HEK293 (cell line): Measurements from ENCODE around the gene USF3.

Source experiments
- MYNN ChIP-seq: fragments of 450-650 bp; formaldehyde crosslinking; IDR thresholded peaks from 2 replicates; pipeline ENCODE4 v1.5.1; 2016; ENCODE audit warnings: missing biosample characterization, missing genetic modification characterization, borderline replicate concordance
- ZNF501 ChIP-seq: fragments of 450-650 bp; formaldehyde crosslinking; IDR thresholded peaks from 2 replicates; pipeline ENCODE4 v1.5.1; 2016; ENCODE audit warnings: missing biosample characterization, missing genetic modification characterization
- ZNF560 ChIP-seq: fragments of 450-650 bp; formaldehyde crosslinking; IDR thresholded peaks from 2 replicates; pipeline ENCODE4 v1.5.1; 2017; ENCODE audit warnings: missing biosample characterization, missing genetic modification characterization, borderline replicate concordance
- TF ChIP-seq, protein P1 (sequence below): fragments of 450-650 bp; formaldehyde crosslinking; IDR thresholded peaks from 2 replicates; pipeline ENCODE4 v1.5.1; 2016; ENCODE audit warnings: missing biosample characterization, missing genetic modification characterization
- TF ChIP-seq, protein P2 (sequence below): fragments of 450-650 bp; formaldehyde crosslinking; IDR thresholded peaks from 2 replicates; pipeline ENCODE4 v1.5.1; 2016; ENCODE audit warnings: missing biosample characterization, missing genetic modification characterization, low read depth
- TF ChIP-seq, protein P3 (sequence below): fragments of 450-650 bp; formaldehyde crosslinking; IDR thresholded peaks from 2 replicates; pipeline ENCODE4 v1.5.1; 2016; ENCODE audit warnings: missing biosample characterization, missing genetic modification characterization
- TF ChIP-seq, protein P4 (sequence below): fragments of 450-650 bp; formaldehyde crosslinking; IDR thresholded peaks from 2 replicates; pipeline ENCODE4 v1.5.1; 2016; ENCODE audit warnings: missing biosample characterization, missing genetic modification characterization
- TF ChIP-seq, protein P5 (sequence below): fragments of 450-650 bp; formaldehyde crosslinking; IDR thresholded peaks from 2 replicates; pipeline ENCODE4 v1.5.1; 2016; ENCODE audit warnings: missing biosample characterization, missing genetic modification characterization, low read depth
- TF ChIP-seq, protein P6 (sequence below): fragments of 450-650 bp; formaldehyde crosslinking; IDR thresholded peaks from 2 replicates; pipeline ENCODE4 v1.5.1; 2017; ENCODE audit warnings: missing biosample characterization, mild to moderate bottlenecking, missing genetic modification characterization, moderate library complexity

DNA sequence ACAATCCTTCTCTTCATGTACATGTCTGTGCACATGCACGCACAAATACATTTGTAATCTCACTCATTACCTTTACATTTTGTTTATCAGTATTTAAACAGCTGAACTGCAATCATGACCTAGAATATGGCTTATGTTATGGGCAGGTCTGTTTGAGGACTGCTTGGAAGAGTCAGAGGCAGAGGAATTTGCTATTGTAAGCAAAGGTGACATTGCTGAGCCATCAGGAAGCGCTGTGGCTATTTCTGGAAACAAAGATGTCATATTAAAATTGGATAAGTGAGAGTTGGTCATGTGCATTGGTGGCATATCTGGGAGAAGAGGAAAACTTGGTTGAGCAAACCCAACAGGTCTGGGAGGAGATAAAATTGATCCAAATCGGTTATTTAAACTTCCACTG lies 41.6 kb downstream of the USF3 start:
- TF ChIP-seq, protein P1, sequence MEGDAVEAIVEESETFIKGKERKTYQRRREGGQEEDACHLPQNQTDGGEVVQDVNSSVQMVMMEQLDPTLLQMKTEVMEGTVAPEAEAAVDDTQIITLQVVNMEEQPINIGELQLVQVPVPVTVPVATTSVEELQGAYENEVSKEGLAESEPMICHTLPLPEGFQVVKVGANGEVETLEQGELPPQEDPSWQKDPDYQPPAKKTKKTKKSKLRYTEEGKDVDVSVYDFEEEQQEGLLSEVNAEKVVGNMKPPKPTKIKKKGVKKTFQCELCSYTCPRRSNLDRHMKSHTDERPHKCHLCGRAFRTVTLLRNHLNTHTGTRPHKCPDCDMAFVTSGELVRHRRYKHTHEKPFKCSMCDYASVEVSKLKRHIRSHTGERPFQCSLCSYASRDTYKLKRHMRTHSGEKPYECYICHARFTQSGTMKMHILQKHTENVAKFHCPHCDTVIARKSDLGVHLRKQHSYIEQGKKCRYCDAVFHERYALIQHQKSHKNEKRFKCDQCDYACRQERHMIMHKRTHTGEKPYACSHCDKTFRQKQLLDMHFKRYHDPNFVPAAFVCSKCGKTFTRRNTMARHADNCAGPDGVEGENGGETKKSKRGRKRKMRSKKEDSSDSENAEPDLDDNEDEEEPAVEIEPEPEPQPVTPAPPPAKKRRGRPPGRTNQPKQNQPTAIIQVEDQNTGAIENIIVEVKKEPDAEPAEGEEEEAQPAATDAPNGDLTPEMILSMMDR (tag by site-specific recombination), result no peak
- TF ChIP-seq, protein P2, sequence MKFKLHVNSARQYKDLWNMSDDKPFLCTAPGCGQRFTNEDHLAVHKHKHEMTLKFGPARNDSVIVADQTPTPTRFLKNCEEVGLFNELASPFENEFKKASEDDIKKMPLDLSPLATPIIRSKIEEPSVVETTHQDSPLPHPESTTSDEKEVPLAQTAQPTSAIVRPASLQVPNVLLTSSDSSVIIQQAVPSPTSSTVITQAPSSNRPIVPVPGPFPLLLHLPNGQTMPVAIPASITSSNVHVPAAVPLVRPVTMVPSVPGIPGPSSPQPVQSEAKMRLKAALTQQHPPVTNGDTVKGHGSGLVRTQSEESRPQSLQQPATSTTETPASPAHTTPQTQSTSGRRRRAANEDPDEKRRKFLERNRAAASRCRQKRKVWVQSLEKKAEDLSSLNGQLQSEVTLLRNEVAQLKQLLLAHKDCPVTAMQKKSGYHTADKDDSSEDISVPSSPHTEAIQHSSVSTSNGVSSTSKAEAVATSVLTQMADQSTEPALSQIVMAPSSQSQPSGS, result no peak
- TF ChIP-seq, protein P3, sequence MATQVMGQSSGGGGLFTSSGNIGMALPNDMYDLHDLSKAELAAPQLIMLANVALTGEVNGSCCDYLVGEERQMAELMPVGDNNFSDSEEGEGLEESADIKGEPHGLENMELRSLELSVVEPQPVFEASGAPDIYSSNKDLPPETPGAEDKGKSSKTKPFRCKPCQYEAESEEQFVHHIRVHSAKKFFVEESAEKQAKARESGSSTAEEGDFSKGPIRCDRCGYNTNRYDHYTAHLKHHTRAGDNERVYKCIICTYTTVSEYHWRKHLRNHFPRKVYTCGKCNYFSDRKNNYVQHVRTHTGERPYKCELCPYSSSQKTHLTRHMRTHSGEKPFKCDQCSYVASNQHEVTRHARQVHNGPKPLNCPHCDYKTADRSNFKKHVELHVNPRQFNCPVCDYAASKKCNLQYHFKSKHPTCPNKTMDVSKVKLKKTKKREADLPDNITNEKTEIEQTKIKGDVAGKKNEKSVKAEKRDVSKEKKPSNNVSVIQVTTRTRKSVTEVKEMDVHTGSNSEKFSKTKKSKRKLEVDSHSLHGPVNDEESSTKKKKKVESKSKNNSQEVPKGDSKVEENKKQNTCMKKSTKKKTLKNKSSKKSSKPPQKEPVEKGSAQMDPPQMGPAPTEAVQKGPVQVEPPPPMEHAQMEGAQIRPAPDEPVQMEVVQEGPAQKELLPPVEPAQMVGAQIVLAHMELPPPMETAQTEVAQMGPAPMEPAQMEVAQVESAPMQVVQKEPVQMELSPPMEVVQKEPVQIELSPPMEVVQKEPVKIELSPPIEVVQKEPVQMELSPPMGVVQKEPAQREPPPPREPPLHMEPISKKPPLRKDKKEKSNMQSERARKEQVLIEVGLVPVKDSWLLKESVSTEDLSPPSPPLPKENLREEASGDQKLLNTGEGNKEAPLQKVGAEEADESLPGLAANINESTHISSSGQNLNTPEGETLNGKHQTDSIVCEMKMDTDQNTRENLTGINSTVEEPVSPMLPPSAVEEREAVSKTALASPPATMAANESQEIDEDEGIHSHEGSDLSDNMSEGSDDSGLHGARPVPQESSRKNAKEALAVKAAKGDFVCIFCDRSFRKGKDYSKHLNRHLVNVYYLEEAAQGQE (tag by site-specific recombination), result no peak
- TF ChIP-seq, protein P4, sequence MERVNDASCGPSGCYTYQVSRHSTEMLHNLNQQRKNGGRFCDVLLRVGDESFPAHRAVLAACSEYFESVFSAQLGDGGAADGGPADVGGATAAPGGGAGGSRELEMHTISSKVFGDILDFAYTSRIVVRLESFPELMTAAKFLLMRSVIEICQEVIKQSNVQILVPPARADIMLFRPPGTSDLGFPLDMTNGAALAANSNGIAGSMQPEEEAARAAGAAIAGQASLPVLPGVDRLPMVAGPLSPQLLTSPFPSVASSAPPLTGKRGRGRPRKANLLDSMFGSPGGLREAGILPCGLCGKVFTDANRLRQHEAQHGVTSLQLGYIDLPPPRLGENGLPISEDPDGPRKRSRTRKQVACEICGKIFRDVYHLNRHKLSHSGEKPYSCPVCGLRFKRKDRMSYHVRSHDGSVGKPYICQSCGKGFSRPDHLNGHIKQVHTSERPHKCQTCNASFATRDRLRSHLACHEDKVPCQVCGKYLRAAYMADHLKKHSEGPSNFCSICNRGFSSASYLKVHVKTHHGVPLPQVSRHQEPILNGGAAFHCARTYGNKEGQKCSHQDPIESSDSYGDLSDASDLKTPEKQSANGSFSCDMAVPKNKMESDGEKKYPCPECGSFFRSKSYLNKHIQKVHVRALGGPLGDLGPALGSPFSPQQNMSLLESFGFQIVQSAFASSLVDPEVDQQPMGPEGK (tag by site-specific recombination), result no peak
- TF ChIP-seq, protein P5, sequence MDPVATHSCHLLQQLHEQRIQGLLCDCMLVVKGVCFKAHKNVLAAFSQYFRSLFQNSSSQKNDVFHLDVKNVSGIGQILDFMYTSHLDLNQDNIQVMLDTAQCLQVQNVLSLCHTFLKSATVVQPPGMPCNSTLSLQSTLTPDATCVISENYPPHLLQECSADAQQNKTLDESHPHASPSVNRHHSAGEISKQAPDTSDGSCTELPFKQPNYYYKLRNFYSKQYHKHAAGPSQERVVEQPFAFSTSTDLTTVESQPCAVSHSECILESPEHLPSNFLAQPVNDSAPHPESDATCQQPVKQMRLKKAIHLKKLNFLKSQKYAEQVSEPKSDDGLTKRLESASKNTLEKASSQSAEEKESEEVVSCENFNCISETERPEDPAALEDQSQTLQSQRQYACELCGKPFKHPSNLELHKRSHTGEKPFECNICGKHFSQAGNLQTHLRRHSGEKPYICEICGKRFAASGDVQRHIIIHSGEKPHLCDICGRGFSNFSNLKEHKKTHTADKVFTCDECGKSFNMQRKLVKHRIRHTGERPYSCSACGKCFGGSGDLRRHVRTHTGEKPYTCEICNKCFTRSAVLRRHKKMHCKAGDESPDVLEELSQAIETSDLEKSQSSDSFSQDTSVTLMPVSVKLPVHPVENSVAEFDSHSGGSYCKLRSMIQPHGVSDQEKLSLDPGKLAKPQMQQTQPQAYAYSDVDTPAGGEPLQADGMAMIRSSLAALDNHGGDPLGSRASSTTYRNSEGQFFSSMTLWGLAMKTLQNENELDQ (tag by site-specific recombination), result no peak
- no peak for TF ChIP-seq MYNN
- TF ChIP-seq, protein P6, sequence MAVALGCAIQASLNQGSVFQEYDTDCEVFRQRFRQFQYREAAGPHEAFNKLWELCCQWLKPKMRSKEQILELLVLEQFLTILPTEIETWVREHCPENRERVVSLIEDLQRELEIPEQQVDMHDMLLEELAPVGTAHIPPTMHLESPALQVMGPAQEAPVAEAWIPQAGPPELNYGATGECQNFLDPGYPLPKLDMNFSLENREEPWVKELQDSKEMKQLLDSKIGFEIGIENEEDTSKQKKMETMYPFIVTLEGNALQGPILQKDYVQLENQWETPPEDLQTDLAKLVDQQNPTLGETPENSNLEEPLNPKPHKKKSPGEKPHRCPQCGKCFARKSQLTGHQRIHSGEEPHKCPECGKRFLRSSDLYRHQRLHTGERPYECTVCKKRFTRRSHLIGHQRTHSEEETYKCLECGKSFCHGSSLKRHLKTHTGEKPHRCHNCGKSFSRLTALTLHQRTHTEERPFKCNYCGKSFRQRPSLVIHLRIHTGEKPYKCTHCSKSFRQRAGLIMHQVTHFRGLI, result no peak
- TF ChIP-seq ZNF501, result no peak
- TF ChIP-seq ZNF560 (tag by site-specific recombination), result no peak
